Testis (tissue), 2 donors: ENCODE data around the gene TSC22D4.

Experiments used
- POLR2A ChIP-seq: fragments of 450-650 bp; IDR thresholded peaks from one replicate; pipeline ENCODE4 v1.6.1; 2017; ENCODE audit warnings: antibody characterized with exemption, mild to moderate bottlenecking, moderate library complexity
- TF ChIP-seq, protein P1 (sequence below), 3 experiments: fragments of 450-650 bp in 2 of 3; fragments of 200-600 bp in 1 of 3; sonication (generic) in 1 of 3; IDR thresholded peaks; one replicate each; pipeline ENCODE4 v1.5.1; 2016 to 2019; ENCODE audit warnings: antibody characterized with exemption in 3 of 3, mild to moderate bottlenecking in 2 of 3, moderate library complexity in 1 of 3

DNA sequence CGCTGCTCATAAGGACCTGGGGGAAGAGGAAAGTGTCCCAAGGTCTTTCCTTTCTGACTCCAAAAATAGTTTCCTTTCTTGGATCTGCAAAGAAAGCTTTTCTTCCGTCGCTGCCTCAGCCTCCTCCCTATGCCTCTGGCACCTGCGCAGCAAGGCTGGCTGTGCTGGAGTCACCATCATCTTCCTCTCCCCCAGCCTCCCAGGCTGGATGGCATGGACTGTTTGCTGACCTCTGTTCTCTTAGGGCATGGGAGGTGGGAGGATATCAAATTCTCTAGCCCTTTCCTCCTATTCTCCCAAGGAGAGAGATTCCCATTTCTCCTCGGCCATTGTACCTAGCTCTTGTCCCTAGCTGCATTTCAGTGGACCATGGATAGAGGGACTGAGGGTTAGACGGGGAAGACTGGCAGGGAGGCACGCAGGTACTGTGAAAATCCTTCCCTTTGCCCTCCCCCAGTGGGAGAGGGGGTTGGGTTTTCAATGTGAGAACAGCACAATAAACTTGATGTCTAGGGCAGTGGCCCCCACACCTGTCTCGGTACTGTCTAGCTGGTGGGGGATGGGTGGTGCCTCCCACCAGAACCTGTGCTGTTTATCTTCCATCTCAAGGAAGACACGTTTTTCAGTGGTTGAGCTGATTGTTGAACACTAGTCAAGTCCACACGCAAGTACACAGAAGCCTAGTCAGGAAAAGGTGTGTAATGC, 45.3 kb downstream of the TSC22D4 start:
- TF ChIP-seq, protein P1, sequence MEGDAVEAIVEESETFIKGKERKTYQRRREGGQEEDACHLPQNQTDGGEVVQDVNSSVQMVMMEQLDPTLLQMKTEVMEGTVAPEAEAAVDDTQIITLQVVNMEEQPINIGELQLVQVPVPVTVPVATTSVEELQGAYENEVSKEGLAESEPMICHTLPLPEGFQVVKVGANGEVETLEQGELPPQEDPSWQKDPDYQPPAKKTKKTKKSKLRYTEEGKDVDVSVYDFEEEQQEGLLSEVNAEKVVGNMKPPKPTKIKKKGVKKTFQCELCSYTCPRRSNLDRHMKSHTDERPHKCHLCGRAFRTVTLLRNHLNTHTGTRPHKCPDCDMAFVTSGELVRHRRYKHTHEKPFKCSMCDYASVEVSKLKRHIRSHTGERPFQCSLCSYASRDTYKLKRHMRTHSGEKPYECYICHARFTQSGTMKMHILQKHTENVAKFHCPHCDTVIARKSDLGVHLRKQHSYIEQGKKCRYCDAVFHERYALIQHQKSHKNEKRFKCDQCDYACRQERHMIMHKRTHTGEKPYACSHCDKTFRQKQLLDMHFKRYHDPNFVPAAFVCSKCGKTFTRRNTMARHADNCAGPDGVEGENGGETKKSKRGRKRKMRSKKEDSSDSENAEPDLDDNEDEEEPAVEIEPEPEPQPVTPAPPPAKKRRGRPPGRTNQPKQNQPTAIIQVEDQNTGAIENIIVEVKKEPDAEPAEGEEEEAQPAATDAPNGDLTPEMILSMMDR (IDR thresholded peaks at IDR 0.05), result no peak
- TF ChIP-seq POLR2A, result no peak
